Fibroblast of the aortic adventitia (primary cell): ENCODE data around the gene GPR62. TPM values are rescaled to one million over a fixed set of nuclear protein-coding genes. Genes with fewer than 3 reads are reported as not detected.
A peak's percentile ranks its signal among the peaks of the same experiment; 100 is the strongest.
"Not testable (repeated sequence)": the region's sequence is repeated elsewhere in the genome, so short reads cannot be mapped to it uniquely, and the experiment has no call there.

ENCODE experiments used
- DNase-seq: peaks from one replicate; pipeline ENCODE4 v3.0.0-alpha.2; 2010; ENCODE audit warnings: low read depth
- H3K4me3 ChIP-seq: 2 replicates; pipeline ENCODE4 v1.5.1; 2011; ENCODE audit warnings: low read depth, mild to moderate bottlenecking, control low read depth, low read length, moderate library complexity
- total RNA-seq: library from RNA; depleted of rRNA; stranded (reverse); fragments of >200 nt; gene quantifications from 2 replicates; pipeline ENCODE4 v1.2.3, GENCODE V29; 2012; ENCODE audit warnings: low replicate concordance
- TF ChIP-seq, protein P1 (sequence below): IDR thresholded peaks from 2 replicates; pipeline ENCODE4 v1.5.1; 2011; ENCODE audit warnings: mild to moderate bottlenecking, low read length, control low read depth, inconsistent platforms; ENCODE audit not compliant: insufficient read depth

The GPR62 gene
- total RNA-seq, 1 donor, result 0.09 TPM

DNA sequence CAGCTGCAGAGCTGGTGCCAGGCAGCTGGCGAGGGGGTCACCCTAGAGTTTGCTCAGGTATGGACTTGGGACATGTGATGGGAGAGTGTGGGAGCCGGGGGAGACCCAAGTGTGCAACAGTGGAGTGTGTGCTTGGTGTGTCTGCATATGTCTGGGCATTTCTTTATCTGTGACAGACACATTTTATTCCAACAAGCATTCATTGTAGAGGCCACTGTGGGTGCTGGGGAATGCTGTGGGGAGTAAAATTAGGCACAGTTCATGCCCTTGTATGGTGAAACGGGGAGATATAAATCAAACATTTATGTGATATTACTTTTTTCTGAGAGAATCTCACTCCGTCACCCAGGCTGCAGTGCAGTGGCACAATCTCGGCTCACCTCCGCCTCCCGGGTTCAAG, 32.4 kb downstream of the GPR62 start:
- H3K4me3 ChIP-seq, result no peak overlapping the region
- DNase-seq, result no peak
- TF ChIP-seq, protein P1, sequence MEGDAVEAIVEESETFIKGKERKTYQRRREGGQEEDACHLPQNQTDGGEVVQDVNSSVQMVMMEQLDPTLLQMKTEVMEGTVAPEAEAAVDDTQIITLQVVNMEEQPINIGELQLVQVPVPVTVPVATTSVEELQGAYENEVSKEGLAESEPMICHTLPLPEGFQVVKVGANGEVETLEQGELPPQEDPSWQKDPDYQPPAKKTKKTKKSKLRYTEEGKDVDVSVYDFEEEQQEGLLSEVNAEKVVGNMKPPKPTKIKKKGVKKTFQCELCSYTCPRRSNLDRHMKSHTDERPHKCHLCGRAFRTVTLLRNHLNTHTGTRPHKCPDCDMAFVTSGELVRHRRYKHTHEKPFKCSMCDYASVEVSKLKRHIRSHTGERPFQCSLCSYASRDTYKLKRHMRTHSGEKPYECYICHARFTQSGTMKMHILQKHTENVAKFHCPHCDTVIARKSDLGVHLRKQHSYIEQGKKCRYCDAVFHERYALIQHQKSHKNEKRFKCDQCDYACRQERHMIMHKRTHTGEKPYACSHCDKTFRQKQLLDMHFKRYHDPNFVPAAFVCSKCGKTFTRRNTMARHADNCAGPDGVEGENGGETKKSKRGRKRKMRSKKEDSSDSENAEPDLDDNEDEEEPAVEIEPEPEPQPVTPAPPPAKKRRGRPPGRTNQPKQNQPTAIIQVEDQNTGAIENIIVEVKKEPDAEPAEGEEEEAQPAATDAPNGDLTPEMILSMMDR, result no peak

DNA sequence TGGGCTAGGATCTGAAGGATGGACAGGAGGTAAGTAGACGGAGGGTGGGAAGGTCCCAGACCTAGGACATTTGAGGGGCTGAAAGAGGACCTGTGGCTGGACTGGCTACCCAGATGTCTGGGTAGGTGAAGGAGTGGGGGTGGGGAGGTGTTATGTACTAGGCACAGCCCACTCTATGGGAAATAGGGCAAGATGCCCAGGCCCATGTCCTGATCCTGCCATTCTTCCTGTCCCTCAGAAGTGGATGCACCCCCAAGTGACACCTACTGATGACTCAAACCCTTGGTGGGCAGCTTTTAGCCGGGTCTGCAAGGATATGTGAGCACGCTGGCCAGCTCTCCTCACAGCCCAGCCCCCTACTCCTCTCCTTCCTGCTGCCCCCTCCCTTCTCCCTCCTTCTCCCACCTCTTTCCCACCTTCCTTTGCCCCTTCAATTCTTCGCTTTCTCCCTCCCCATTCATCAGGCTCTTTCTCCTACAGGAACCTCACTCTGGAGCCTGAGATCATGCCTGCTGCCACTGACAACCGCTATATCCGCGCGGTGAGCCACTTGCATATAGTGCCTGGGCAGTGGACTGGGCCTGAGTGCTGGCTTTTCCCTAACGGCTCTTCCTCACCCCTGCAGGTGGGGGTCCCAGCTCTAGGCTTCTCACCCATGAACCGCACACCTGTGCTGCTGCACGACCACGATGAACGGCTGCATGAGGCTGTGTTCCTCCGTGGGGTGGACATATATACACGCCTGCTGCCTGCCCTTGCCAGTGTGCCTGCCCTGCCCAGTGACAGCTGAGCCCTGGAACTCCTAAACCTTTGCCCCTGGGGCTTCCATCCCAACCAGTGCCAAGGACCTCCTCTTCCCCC, 33.3 kb downstream of the GPR62 start:
- no peak for DNase-seq
- H3K4me3 ChIP-seq, result no peak overlapping the region
- TF ChIP-seq, protein P1, result no peak

DNA sequence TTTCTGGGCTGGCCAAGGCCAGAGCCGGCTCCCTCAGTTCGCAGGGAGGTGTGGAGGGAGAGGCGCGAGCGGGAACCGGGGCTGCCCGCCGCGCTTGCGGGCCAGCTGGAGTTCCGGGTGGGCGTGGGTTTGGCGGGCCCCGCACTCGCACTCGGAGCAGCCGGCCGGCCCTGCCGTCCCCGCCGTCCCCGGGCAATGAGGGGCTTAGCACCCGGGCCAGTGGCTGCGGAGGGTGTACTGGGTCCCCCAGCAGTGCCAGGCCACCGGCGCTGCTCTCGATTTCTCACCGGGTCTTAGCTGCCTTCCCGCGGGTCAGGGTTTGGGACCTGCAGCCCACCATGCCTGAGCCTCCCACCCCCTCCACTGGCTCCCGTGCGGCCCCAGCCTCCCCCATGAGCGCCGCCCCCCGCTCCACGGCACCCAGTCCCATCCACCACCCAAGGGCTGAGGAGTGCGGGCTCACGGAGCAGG, 35.4 kb downstream of the GPR62 start:
- not testable (repeated sequence) for DNase-seq, H3K4me3 ChIP-seq

DNA sequence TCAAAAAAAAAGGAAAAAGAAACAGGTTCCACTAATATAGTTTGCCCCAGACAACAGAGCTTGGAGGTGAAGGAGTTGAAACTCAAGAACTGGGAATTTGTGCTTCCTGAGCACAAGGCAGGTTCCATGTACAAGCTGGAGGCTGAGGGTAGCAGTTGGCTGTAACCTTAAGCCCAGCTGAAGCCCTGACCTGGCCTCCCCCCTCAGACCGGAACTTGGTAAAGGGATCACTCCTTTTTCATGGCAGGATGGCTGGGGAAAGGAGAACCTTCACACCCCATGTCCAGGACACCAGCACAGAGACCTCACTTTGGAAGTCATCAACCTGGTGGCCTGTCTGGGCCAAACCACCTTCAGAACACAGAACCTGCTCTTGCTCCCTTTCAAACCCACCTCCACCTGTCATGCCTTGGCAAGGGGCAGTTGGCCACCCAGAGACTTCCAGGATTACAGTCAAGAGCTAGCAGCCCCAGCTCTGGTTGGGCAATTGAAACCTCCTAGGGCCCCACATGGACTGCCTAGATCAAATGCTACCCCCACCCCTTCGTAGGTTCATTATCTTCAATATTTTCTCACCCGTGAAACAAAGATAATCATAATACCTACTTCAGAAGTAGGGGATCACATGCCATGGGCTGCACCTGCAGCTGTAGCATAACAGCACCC, 37.0 kb downstream of the GPR62 start:
- TF ChIP-seq, protein P1, result no peak
- DNase-seq, result no peak

DNA sequence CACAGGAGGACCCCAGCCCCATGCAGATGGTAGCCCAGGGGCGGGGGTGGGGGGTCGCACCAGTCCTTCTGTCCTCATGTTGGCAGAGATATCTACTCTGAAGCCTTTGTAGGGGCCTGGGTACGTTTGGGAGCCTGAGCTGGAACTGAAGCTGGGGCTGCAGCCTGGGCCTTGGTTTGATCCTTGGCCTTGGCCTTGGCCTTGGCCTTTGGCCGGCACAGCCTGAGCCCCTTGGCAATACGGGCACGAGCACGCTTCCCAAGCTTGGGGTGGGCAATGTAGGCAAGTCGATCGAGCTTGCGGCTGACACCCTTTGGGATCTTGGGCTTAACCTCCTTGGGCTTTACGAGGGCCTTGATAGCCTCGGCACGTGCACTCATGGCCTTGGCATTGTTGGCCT, 38.5 kb downstream of the GPR62 start:
- not testable (repeated sequence) for DNase-seq, H3K4me3 ChIP-seq

More for the DNA sequence above, 37.0 kb downstream of the GPR62 start:
- no peak overlapping the region for H3K4me3 ChIP-seq

DNA sequence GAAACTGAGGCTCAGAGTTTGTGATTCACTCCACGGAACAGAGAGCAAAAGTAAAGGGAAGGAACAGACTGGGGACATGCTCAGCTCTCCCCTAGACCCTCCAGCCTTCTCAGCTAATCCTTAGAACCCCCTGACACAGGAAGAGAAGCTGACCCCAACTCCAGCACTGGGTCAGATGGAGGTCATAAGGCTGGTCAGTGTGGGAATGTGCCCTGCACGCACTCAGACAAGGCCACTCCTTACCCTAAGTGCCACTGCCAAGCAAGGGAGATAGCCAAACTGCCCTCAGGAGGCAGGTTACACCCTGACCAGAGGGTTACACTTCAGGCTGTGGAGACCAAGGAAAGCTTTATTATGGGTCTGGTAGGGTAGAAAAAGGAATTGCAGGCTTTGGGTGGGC, 39.3 kb downstream of the GPR62 start:
- H3K4me3 ChIP-seq, result peak overlapping the region; percentile 80
- DNase-seq, result no peak
- TF ChIP-seq, protein P1, result no peak

DNA sequence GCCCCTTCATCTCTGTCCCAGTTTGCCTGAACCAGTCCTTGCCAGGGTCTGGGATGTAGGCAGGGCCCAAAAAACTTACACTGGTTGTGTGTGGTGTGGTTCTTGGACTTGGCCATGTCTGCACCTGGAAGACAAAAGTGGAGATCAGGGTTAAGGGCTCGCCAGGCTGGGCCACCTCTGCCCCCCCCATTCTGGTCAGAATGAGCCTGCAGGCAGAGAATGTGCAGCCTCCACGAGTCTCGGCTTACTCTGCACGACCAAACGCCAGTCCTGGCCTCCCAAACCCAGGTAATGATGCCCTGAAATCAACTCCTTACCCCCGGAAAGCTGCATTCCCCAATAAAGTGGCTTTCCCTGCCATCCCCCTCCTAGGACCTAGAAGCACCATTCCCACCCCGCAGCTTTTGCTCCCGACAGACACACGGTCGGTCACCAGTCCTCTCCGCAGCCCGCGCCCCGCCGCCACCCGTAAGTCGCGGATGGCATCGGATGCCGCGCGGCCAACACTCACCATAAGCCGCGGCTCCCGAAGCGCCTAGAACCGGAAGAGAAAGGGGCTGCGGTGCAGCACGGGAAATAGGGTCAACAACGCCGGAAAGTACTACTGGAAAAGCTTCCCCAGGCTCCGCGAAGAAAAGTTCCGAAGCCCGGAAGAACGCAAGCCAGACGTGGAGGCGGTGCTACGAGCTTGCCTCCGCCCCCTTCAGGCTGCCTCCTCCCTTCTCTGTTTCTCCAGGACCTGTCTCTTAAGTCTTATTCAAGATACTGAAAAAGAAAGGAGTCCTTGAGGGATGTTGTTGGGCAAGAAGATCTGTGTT, 40.4 kb downstream of the GPR62 start, which contains the start of gene RPL29:
Gene RPL29 (minus strand): TSS at position 550 of the 818 bp plus-strand sequence. CDS start 434 bp downstream, at position 116.
- TF ChIP-seq, protein P1, result no peak
- DNase-seq, result peak; percentile 98

More for the DNA sequence above, 40.4 kb downstream of the GPR62 start, which contains the start of gene RPL29:
- peak within 1 kb of the TSS; percentile 80 for H3K4me3 ChIP-seq
